GM12892 (cell line): ENCODE results near the gene ANKFY1.
A peak's percentile ranks its signal among the peaks of the same experiment; 100 is the strongest.

ENCODE experiments used
- DNase-seq: peaks from one replicate; pipeline ENCODE4 v3.0.0; 2011; ENCODE audit not compliant: insufficient read length
- FAIRE-seq: peaks from 2 replicates; lab custom pipeline; 2011; peaks lifted over from hg19 to GRCh38; lab: Jason Lieb, UNC
- POLR2A ChIP-seq: IDR thresholded peaks from 2 replicates; pipeline ENCODE4 v1.6.1; 2011; ENCODE audit warnings: low read depth, low read length, control low read depth
- POLR2AphosphoS5 ChIP-seq: IDR thresholded peaks from 2 replicates; pipeline ENCODE4 v1.6.1; 2011; ENCODE audit warnings: low read depth, low read length, control low read depth
- TAF1 ChIP-seq: IDR thresholded peaks from 2 replicates; pipeline ENCODE4 v1.6.1; 2011; ENCODE audit warnings: low read depth, mild to moderate bottlenecking, control low read depth, low read length, borderline replicate concordance

Gene ANKFY1

DNA sequence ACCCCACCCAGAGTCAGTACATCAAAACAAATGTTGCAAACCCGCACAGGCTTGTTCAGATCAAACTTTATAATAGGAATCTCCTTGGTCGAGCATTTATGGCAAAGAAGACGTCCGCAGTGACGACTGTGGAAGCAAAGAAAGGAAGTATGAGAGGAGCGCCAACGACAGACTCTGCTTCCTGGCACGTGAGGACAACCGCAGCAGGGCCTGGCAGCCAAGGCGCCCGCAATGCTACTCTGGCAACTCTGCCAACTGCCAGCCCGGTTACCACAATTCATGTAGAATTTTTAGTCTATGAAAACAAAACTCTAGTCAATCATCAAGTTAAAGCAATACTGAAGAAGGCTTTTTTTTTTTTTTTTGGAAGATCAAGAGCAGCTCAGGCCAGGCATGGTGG lies 96.0 kb downstream of the ANKFY1 start:
- TF ChIP-seq TAF1: no peak
- no peak for TF ChIP-seq POLR2AphosphoS5
- no peak for TF ChIP-seq POLR2A
- no peak for DNase-seq
- no peak for FAIRE-seq

DNA sequence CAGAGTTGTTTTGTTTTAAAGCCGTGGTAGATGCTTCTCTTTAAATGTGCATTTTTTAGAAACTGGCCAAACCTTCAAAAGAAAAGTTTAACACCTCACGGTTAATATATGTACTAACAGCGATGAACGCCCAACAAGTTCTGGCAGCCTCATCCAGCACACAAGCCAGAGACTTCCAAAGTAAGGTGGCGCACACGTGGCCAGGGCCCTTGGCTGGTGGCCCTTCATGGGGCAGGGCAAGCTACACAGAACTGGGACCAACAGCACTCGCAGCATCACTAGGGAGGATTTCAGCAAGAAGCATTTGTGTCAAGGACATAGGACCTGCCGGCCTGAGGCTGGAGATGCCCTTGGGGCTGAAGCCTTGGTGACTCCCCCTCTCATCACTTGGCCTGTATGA lies 97.4 kb downstream of the ANKFY1 start:
- no peak for TF ChIP-seq POLR2AphosphoS5
- no peak for TF ChIP-seq POLR2A
- TF ChIP-seq TAF1: no peak
- DNase-seq: no peak
- FAIRE-seq: no peak

GRCh38 chr17:4165301-4166010 lies 98.3 kb downstream of the ANKFY1 start:
- DNase-seq (no peak), FAIRE-seq (no peak)
- TF ChIP-seq POLR2AphosphoS5 (no peak), POLR2A (no peak), TAF1 (no peak)

GRCh38 chr17:4163951-4164350 lies 99.8 kb downstream of the ANKFY1 start:
- TF ChIP-seq POLR2AphosphoS5 (no peak), TAF1 (no peak), POLR2A (no peak)
- DNase-seq: no peak
- no peak for FAIRE-seq

DNA sequence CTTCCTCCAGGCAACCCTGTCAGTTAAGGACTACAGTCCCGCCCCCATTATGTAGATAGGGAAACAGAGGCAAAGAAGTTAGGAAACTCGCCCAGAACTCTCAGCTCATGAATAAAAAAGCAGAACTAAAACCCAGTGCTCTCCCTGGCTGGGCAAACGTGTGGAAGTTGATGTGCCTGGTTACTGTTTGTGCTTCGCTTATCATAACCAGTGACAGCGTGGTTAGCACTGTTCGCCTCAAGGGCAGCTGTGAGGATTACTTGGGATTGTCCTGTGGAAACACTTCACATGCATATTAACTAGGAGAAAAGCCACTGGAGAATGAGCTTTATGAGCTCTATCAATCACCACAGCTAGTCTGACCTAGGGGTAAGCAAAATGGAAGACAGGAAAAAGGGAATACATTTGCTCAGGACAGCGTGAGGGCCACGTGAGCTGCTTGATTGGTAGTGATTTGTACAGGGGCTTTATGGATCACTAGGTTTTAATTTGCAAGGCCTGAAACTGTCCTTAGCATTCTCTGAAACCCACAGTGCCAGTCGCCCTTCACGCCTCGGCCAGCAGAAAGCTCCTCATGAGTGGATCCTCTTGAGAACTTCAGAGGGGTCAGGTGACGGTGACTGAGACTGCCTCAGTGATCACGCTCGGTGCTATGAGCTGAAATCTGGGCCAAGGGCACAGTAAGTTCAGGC lies 100.9 kb downstream of the ANKFY1 start:
- TF ChIP-seq POLR2A: no peak
- TF ChIP-seq POLR2AphosphoS5: no peak
- no peak for TF ChIP-seq TAF1
- no peak for DNase-seq
- peak; percentile 78 for FAIRE-seq

DNA sequence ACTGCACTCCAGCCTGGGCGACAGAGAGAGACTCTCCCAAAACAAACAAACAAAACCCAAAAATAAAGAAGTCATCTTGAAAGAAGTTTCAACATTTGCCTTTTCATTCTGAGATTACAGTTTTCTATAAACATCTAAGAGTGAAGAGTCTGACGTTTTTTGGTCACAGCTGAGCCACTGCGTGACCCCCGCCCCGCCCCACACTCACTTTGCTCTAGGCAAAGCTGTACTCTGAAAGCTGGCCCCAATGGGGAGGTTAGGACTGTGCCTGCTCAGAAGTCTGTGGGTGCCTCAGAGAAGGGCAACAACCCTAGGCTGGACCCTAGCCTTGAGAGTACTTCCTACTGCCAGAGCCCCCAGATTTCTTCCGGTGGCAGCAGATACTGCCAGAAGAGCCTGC lies 101.5 kb downstream of the ANKFY1 start:
- FAIRE-seq (peak; percentile 54), DNase-seq (no peak)
- no peak for TF ChIP-seq POLR2AphosphoS5
- no peak for TF ChIP-seq TAF1
- TF ChIP-seq POLR2A: no peak

GRCh38 chr17:4161967-4162305 lies 101.8 kb downstream of the ANKFY1 start:
- no peak for DNase-seq
- FAIRE-seq: no peak
- TF ChIP-seq POLR2AphosphoS5 (no peak), TAF1 (no peak), POLR2A (no peak)

- no peak for FAIRE-seq
- no peak for TF ChIP-seq POLR2A
- no peak for TF ChIP-seq TAF1
- TF ChIP-seq POLR2AphosphoS5: no peak
- no peak for DNase-seq
Observed at GRCh38 chr17:4161192-4161966, 102.4 kb downstream of the ANKFY1 start.

DNA sequence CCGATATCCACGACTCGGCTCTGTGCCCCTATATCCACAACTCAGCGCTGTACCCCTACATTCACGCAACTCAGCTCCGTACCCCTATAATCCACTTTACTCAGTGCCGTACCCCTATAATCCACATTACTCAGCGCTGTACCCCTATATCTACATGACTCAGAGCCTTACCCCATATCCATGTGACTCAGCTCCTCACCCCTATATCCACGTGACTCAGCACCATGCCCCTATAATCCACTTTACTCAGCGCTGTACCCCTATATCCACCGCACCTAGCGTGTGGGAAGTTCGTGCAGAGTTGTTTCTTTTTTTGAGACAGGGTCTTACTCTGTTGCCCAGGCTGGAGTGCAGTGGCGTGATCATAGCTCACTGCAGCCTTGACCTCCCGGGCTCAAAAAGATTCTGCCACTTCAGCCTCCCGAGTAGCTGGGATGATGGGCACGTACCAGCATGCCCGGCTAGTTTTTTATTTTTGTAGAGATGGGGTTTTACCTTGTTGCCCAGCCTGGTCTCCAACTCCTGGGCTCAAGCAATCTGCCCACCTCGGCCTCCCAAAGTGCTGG lies 103.4 kb downstream of the ANKFY1 start:
- no peak for DNase-seq
- TF ChIP-seq POLR2A (no peak), POLR2AphosphoS5 (no peak), TAF1 (no peak)
- FAIRE-seq: no peak

DNA sequence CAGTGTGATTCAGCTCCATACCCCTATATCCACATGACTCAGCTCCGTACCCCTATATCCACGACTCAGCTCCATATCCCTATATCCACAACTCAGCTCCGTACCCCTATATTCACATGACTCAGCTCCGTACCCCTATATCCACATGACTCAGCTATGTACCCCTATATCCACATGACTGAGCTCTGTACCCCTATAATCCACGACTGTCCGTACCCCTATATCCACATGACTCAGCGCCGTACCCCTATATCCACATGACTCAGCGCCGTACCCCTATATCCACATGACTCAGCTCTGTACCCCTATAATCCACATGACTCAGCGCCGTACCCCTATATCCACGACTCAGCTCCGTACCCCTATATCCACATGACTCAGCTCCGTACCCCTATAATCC lies 104.0 kb downstream of the ANKFY1 start:
- FAIRE-seq: no peak
- TF ChIP-seq POLR2AphosphoS5: no peak
- TF ChIP-seq TAF1: no peak
- TF ChIP-seq POLR2A: no peak
- DNase-seq: no peak

DNA sequence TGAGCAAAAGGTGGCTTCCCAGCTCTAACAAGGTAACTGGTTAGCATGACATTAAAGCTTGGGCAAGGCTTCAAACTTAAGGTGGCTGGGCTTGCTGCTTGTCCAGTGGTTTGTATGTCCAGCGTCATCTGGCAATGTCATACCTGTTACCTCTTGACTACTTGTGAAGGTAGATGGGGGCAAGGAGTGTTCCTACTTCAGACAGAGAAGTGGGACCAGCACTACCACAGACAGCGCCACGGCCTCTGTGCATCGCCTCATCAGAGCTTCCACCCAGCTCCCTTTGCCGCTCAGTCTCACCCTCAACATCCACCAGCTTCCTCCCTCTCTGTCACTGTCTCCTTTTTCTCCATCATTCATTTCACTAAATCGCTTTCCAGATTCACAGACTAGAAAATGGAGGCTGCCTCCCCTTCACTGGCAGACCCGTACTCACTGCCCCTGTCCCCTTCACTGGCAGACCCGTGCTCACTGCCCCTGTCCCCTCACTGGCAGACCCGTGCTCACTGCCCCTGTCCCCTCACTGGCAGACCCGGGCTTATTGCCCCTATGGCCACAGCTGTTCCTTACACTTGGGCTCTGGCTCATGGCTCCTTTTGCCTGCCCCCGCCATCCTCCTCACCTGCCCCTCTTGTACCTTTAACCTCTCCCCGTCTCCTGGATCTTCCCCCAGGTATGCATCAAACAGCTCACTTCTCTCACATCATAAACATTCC lies 106.0 kb downstream of the ANKFY1 start:
- DNase-seq (no peak), FAIRE-seq (no peak)
- TF ChIP-seq POLR2AphosphoS5 (no peak), POLR2A (no peak), TAF1 (no peak)
